ENCODE data around the gene GIPC1.
"Not testable (repeated sequence)": the region's sequence is repeated elsewhere in the genome, so short reads cannot be mapped to it uniquely, and the experiment has no call there.

Gene GIPC1

GRCh38 chr19:14474827-14475226 lies 21.1 kb downstream of the GIPC1 start:
- DNase-seq, result no peak
- peaks cover 39 to 53% of the 10 kb centered on the region in 2 donors for H3K27me3 Mint-ChIP-seq
- H3K9me3 Mint-ChIP-seq, result no peaks in the 10 kb centered on the region
- ATAC-seq (replicated peaks), result no peak
- H3K36me3 Mint-ChIP-seq, result peaks cover 27 to 29% of the 10 kb centered on the region in 2 donors
- H3K27ac Mint-ChIP-seq, result peak overlapping the region; percentile 48
- H3K4me3 Mint-ChIP-seq, result peak overlapping the region; percentile 42 to 52
- peaks cover 28 to 46% of the 10 kb centered on the region in 2 donors for H3K4me1 Mint-ChIP-seq

- H3K27ac Mint-ChIP-seq, result no peak overlapping the region
- no peak for DNase-seq
- no peaks in the 10 kb centered on the region for H3K9me3 Mint-ChIP-seq
- ATAC-seq (replicated peaks), result no peak
- peaks cover 33 to 37% of the 10 kb centered on the region in 2 donors for H3K36me3 Mint-ChIP-seq
- peaks cover 28 to 46% of the 10 kb centered on the region in 2 donors for H3K4me1 Mint-ChIP-seq
- H3K27me3 Mint-ChIP-seq, result peaks cover 39 to 53% of the 10 kb centered on the region in 2 donors
- H3K4me3 Mint-ChIP-seq, result peak overlapping the region in 1 of 2 donors; percentile 42
These were observed 21.8 kb downstream of the GIPC1 start for GRCh38 chr19:14473978-14474578.

- peak overlapping the region; percentile 63 to 72 for H3K4me3 Mint-ChIP-seq
- no peak for DNase-seq
- H3K4me1 Mint-ChIP-seq, result peaks cover 28 to 46% of the 10 kb centered on the region in 2 donors
- peak overlapping the region; percentile 59 for H3K27ac Mint-ChIP-seq
- H3K27me3 Mint-ChIP-seq, result peaks cover 39 to 53% of the 10 kb centered on the region in 2 donors
- no peaks in the 10 kb centered on the region for H3K9me3 Mint-ChIP-seq
- H3K36me3 Mint-ChIP-seq, result peaks cover 34 to 44% of the 10 kb centered on the region in 2 donors
- ATAC-seq (replicated peaks), result no peak
These were observed 22.6 kb downstream of the GIPC1 start for GRCh38 chr19:14473073-14473977.

- peaks cover 37 to 50% of the 10 kb centered on the region in 2 donors for H3K36me3 Mint-ChIP-seq
- peak overlapping the region; percentile 59 for H3K27ac Mint-ChIP-seq
- H3K4me3 Mint-ChIP-seq, result peak overlapping the region; percentile 63 to 72
These were observed 23.6 kb downstream of the GIPC1 start for GRCh38 chr19:14472202-14472938.

GRCh38 chr19:14471436-14472187 lies 24.3 kb downstream of the GIPC1 start:
- peak overlapping the region in 1 of 2 donors; percentile 51 for H3K4me3 Mint-ChIP-seq
- peaks cover 34 to 41% of the 10 kb centered on the region in 2 donors for H3K27me3 Mint-ChIP-seq
- H3K9me3 Mint-ChIP-seq, result no peaks in the 10 kb centered on the region
- DNase-seq, result no peak
- no peak for ATAC-seq (replicated peaks)
- H3K27ac Mint-ChIP-seq, result peak overlapping the region; percentile 25
- H3K4me1 Mint-ChIP-seq, result peaks cover 27 to 56% of the 10 kb centered on the region in 2 donors
- peaks cover 43 to 53% of the 10 kb centered on the region in 2 donors for H3K36me3 Mint-ChIP-seq

More at GRCh38 chr19:14472202-14472938, 23.6 kb downstream of the GIPC1 start:
- Mint-ChIP-seq H3K27me3 (peaks cover 39 to 49% of the 10 kb centered on the region in 2 donors), H3K9me3 (no peaks in the 10 kb centered on the region), H3K4me1 (peaks cover 28 to 54% of the 10 kb centered on the region in 2 donors)
- ATAC-seq (replicated peaks) (peak; percentile 69 to 72), DNase-seq (peak; percentile 66)

GRCh38 chr19:14470031-14470876 lies 25.7 kb downstream of the GIPC1 start:
- H3K4me3 Mint-ChIP-seq, result no peak overlapping the region
- H3K4me1 Mint-ChIP-seq, result peaks cover 19 to 44% of the 10 kb centered on the region in 2 donors
- DNase-seq (no peak), ATAC-seq (replicated peaks) (no peak)
- no peaks in the 10 kb centered on the region for H3K9me3 Mint-ChIP-seq
- H3K36me3 Mint-ChIP-seq, result peaks cover 50 to 59% of the 10 kb centered on the region in 2 donors
- no peak overlapping the region for H3K27ac Mint-ChIP-seq
- peaks cover 22 to 28% of the 10 kb centered on the region in 2 donors for H3K27me3 Mint-ChIP-seq

GRCh38 chr19:14467816-14468215 lies 28.1 kb downstream of the GIPC1 start:
- H3K4me1 Mint-ChIP-seq, result peaks cover 7 to 24% of the 10 kb centered on the region in 2 donors
- no peak overlapping the region for H3K27ac Mint-ChIP-seq
- no peaks in the 10 kb centered on the region for H3K9me3 Mint-ChIP-seq
- peaks cover 5 to 7% of the 10 kb centered on the region in 2 donors for H3K27me3 Mint-ChIP-seq
- DNase-seq, result no peak
- peaks cover 61 to 77% of the 10 kb centered on the region in 2 donors for H3K36me3 Mint-ChIP-seq
- peak in 1 of 2 donors; percentile 51 for ATAC-seq (replicated peaks)
- H3K4me3 Mint-ChIP-seq, result no peak overlapping the region

- ATAC-seq (replicated peaks) (no peak), DNase-seq (no peak)
- peak overlapping the region; percentile 47 for H3K27ac Mint-ChIP-seq
- H3K4me1 Mint-ChIP-seq, result peaks cover 7 to 20% of the 10 kb centered on the region in 2 donors
- peaks cover 66 to 77% of the 10 kb centered on the region in 2 donors for H3K36me3 Mint-ChIP-seq
- H3K9me3 Mint-ChIP-seq, result no peaks in the 10 kb centered on the region
- H3K27me3 Mint-ChIP-seq, result peaks cover under 1 to 2% of the 10 kb centered on the region in 2 donors
- no peak overlapping the region for H3K4me3 Mint-ChIP-seq
These were observed 28.5 kb downstream of the GIPC1 start for GRCh38 chr19:14467391-14467790.

- no peak for DNase-seq
- Mint-ChIP-seq H3K9me3 (no peaks in the 10 kb centered on the region), H3K27me3 (no peaks in the 10 kb centered on the region), H3K4me3 (no peak overlapping the region), H3K36me3 (peaks cover 49 to 56% of the 10 kb centered on the region in 2 donors), H3K27ac (peak overlapping the region; percentile 37), H3K4me1 (peaks cover 0 to 10% of the 10 kb centered on the region in 2 donors)
- ATAC-seq (replicated peaks), result no peak
These were observed 32.2 kb downstream of the GIPC1 start for GRCh38 chr19:14463747-14464146.

GRCh38 chr19:14462401-14462800 lies 33.5 kb downstream of the GIPC1 start:
- not testable (repeated sequence) for H3K27me3 Mint-ChIP-seq; H3K27ac Mint-ChIP-seq; DNase-seq; ATAC-seq (replicated peaks); H3K9me3 Mint-ChIP-seq; H3K4me3 Mint-ChIP-seq; H3K4me1 Mint-ChIP-seq
- H3K36me3 Mint-ChIP-seq, result peaks cover 38 to 49% of the 10 kb centered on the region in 2 donors

GRCh38 chr19:14460935-14461334 lies 35.0 kb downstream of the GIPC1 start:
- DNase-seq (no peak), ATAC-seq (replicated peaks) (no peak)
- H3K27me3 Mint-ChIP-seq, result no peaks in the 10 kb centered on the region
- no peak overlapping the region for H3K4me3 Mint-ChIP-seq
- H3K9me3 Mint-ChIP-seq, result no peaks in the 10 kb centered on the region
- peaks cover 28 to 40% of the 10 kb centered on the region in 2 donors for H3K36me3 Mint-ChIP-seq
- H3K4me1 Mint-ChIP-seq, result no peaks in the 10 kb centered on the region
- no peak overlapping the region for H3K27ac Mint-ChIP-seq

- no peak for DNase-seq
- ATAC-seq (replicated peaks), result peak in 1 of 2 donors; percentile 36
- Mint-ChIP-seq H3K4me1 (no peaks in the 10 kb centered on the region), H3K27ac (peak overlapping the region; percentile 49), H3K36me3 (peaks cover 30 to 46% of the 10 kb centered on the region in 2 donors), H3K4me3 (no peak overlapping the region), H3K27me3 (no peaks in the 10 kb centered on the region), H3K9me3 (no peaks in the 10 kb centered on the region)
These were observed 36.2 kb downstream of the GIPC1 start for GRCh38 chr19:14459703-14460102.

- not testable (repeated sequence) for H3K27me3 Mint-ChIP-seq; DNase-seq; H3K9me3 Mint-ChIP-seq; H3K4me3 Mint-ChIP-seq; H3K27ac Mint-ChIP-seq; ATAC-seq (replicated peaks); H3K4me1 Mint-ChIP-seq
- H3K36me3 Mint-ChIP-seq, result peaks cover 39 to 56% of the 10 kb centered on the region in 2 donors
These were observed 43.6 kb downstream of the GIPC1 start for GRCh38 chr19:14452303-14452702.
